H1 (cell line): ENCODE results near the gene ZCRB1. TPM values are rescaled to one million over a fixed set of nuclear protein-coding genes. Genes with fewer than 3 reads are reported as not detected.

ENCODE experiments used
- KDM4A ChIP-seq: IDR thresholded peaks from one replicate; pipeline ENCODE4 v1.7.1; 2012; ENCODE audit warnings: low read depth, mild to moderate bottlenecking, moderate library complexity, low read length, inconsistent platforms; ENCODE audit not compliant: severe bottlenecking
- SP4 ChIP-seq: IDR thresholded peaks from 2 replicates; pipeline ENCODE4 v1.6.1; 2012; ENCODE audit warnings: low read length, inconsistent platforms
- polyA plus RNA-seq, 7 experiments: library from polyadenylated mRNA; depleted of rRNA in 3 of 7; stranded (reverse) in 5 of 7; unstranded in 2 of 7; fragments of >200 nt in 5 of 7; fragments of 200-250 nt in 2 of 7; gene quantifications; 1 replicate in 5 of 7; 2 replicates in 1 of 7; 4 replicates in 1 of 7; pipeline versions ENCODE4 v1.2.1 to v1.2.3, GENCODE V29; 2011 to 2013; ENCODE audit warnings: missing spikeins in 2 of 7, mixed read lengths in 2 of 7
- total RNA-seq: library from RNA; stranded (reverse); fragmentation: NEBNext Ultra II Directional; extraction: Animal tissue kit (Norgen Biotek cat#: 25700); gene quantifications from 2 replicates; pipeline ENCODE4 v1.2.1, GENCODE V29; 2021
- TF ChIP-seq, protein P1 (sequence below): fragments of 300-600 bp; sonication (generic); IDR thresholded peaks from 2 replicates; pipeline ENCODE4 v1.7.1; 2012; ENCODE audit warnings: low read length, moderate library complexity, mild to moderate bottlenecking, inconsistent platforms; ENCODE audit not compliant: insufficient replicate concordance

ZCRB1 gene
- total and polyA plus RNA-seq, 2 of the 8 experiments (the other 6 are each of a cell fraction or from before 2014, with no cell fraction given), result 22.0 to 52.5 TPM

DNA sequence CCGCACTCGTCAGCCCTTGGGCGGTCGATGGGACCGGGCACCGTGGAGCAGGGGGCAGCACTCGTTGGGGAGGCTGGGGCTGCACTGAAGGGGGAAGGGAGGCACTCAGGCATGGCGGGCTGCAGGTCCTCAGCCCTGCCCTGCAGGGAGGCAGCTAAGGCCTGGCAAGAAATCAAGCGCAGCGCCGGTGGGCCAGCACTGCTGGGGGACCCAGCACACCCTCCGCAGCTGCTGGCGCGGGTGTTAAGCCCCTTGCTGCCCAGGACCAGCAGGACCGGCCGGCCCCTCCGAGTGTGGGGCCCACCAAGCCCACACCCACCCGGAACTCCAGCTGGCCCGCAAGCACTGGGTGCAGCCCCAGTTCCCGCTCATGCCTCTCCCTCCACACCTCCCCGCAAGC, 52.2 kb downstream of the ZCRB1 start (continued):
- TF ChIP-seq, protein P1, sequence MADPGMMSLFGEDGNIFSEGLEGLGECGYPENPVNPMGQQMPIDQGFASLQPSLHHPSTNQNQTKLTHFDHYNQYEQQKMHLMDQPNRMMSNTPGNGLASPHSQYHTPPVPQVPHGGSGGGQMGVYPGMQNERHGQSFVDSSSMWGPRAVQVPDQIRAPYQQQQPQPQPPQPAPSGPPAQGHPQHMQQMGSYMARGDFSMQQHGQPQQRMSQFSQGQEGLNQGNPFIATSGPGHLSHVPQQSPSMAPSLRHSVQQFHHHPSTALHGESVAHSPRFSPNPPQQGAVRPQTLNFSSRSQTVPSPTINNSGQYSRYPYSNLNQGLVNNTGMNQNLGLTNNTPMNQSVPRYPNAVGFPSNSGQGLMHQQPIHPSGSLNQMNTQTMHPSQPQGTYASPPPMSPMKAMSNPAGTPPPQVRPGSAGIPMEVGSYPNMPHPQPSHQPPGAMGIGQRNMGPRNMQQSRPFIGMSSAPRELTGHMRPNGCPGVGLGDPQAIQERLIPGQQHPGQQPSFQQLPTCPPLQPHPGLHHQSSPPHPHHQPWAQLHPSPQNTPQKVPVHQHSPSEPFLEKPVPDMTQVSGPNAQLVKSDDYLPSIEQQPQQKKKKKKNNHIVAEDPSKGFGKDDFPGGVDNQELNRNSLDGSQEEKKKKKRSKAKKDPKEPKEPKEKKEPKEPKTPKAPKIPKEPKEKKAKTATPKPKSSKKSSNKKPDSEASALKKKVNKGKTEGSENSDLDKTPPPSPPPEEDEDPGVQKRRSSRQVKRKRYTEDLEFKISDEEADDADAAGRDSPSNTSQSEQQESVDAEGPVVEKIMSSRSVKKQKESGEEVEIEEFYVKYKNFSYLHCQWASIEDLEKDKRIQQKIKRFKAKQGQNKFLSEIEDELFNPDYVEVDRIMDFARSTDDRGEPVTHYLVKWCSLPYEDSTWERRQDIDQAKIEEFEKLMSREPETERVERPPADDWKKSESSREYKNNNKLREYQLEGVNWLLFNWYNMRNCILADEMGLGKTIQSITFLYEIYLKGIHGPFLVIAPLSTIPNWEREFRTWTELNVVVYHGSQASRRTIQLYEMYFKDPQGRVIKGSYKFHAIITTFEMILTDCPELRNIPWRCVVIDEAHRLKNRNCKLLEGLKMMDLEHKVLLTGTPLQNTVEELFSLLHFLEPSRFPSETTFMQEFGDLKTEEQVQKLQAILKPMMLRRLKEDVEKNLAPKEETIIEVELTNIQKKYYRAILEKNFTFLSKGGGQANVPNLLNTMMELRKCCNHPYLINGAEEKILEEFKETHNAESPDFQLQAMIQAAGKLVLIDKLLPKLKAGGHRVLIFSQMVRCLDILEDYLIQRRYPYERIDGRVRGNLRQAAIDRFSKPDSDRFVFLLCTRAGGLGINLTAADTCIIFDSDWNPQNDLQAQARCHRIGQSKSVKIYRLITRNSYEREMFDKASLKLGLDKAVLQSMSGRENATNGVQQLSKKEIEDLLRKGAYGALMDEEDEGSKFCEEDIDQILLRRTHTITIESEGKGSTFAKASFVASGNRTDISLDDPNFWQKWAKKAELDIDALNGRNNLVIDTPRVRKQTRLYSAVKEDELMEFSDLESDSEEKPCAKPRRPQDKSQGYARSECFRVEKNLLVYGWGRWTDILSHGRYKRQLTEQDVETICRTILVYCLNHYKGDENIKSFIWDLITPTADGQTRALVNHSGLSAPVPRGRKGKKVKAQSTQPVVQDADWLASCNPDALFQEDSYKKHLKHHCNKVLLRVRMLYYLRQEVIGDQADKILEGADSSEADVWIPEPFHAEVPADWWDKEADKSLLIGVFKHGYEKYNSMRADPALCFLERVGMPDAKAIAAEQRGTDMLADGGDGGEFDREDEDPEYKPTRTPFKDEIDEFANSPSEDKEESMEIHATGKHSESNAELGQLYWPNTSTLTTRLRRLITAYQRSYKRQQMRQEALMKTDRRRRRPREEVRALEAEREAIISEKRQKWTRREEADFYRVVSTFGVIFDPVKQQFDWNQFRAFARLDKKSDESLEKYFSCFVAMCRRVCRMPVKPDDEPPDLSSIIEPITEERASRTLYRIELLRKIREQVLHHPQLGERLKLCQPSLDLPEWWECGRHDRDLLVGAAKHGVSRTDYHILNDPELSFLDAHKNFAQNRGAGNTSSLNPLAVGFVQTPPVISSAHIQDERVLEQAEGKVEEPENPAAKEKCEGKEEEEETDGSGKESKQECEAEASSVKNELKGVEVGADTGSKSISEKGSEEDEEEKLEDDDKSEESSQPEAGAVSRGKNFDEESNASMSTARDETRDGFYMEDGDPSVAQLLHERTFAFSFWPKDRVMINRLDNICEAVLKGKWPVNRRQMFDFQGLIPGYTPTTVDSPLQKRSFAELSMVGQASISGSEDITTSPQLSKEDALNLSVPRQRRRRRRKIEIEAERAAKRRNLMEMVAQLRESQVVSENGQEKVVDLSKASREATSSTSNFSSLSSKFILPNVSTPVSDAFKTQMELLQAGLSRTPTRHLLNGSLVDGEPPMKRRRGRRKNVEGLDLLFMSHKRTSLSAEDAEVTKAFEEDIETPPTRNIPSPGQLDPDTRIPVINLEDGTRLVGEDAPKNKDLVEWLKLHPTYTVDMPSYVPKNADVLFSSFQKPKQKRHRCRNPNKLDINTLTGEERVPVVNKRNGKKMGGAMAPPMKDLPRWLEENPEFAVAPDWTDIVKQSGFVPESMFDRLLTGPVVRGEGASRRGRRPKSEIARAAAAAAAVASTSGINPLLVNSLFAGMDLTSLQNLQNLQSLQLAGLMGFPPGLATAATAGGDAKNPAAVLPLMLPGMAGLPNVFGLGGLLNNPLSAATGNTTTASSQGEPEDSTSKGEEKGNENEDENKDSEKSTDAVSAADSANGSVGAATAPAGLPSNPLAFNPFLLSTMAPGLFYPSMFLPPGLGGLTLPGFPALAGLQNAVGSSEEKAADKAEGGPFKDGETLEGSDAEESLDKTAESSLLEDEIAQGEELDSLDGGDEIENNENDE, result no peak
- no peak for TF ChIP-seq SP4
- TF ChIP-seq KDM4A, result no peak
